ENCODE data around the gene AQP1.

DNA sequence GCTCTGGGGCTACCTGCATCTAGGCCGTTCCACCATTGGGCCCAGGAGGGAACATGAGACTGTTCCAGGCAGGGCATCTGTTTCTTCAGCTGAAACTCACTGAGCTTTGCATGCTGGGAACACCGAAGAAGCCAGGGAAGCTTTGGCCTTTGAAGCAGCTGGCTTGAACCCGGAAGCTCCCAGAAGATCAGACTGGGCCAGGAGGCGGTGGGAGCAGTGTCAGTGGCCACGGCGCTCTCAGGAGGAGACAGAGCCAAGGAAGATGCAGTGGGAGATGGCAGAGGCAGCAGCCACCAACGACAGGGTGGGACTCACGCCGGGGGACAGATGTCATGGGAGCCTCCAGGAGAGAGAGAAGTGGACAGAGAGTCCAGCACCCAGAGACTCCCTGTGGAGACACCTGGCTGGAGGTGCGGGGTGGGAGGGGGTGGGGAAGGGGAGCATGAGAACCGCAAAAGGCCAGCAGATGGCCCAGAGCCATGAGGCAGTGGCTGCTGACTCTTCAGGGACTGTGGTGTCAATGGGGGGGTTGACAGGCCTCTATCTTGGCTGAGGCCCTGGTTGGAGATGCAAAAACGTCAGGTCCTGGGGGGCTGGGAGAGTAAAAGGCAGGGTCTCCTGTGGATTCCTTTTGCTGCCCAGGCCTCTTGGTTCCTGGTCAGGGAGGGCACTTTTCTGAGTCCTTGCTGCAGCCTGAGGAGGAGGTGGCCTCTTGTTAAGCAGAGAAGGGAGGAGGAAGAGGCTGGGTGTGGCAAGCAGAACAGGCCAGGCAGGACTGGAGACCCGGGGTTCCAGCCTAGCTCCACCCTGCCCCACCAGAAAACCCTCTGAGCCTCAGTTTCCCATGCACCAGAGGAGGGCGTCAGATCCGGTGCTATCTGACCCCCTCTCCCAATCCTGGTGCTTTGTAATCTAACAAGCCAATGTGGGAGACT is 6.3 kb upstream of the AQP1 start:
- TF ChIP-seq EZH2phosphoT487 (IDR thresholded peaks at IDR 0.05; ENCODE audit: insufficient read depth, low read depth) (no peak), EZH2 (IDR thresholded peaks at IDR 0.05; ENCODE audit: insufficient read depth, poor library complexity, severe bottlenecking) (no peak)
